ENCODE results near the gene CLIP1.

The CLIP1 gene

GRCh38 chr12:122413516-122414404 is 8.7 kb downstream of the CLIP1 start:
- no peak overlapping the region for H3K4me3 ChIP-seq (ENCODE audit: insufficient read depth, low read length, poor library complexity, severe bottlenecking)
- H4K20me1 ChIP-seq (ENCODE audit: low read depth, low read length), result no peaks in the 10 kb centered on the region
- H3K36me3 ChIP-seq (ENCODE audit: low read length), result no peaks in the 10 kb centered on the region
- H3K9me2 ChIP-seq (replicated peaks; ENCODE audit: insufficient read depth, low read length), result no peaks in the 10 kb centered on the region
- H3K79me2 ChIP-seq (ENCODE audit: insufficient read depth, low read length), result no peaks in the 10 kb centered on the region
- H3K9me3 ChIP-seq (ENCODE audit: insufficient read depth, low read length), result no peaks in the 10 kb centered on the region
- H3K4me2 ChIP-seq (ENCODE audit: low read depth, low read length, poor library complexity, severe bottlenecking), result no peak overlapping the region
- no peaks in the 10 kb centered on the region for H3K27me3 ChIP-seq (ENCODE audit: low read length)
- H3K27ac ChIP-seq (ENCODE audit: low read depth, low read length), result no peak overlapping the region
- H3K9ac ChIP-seq (ENCODE audit: low read length), result no peak overlapping the region
- H2AFZ ChIP-seq (ENCODE audit: low read depth, low read length, severe bottlenecking), result no peak overlapping the region
- no peak for TF ChIP-seq EZH2phosphoT487 (conservative IDR thresholded peaks at IDR 0.05; ENCODE audit: low read length)
- TF ChIP-seq CTCF (IDR thresholded peaks at IDR 0.05; ENCODE audit: insufficient read depth, low read length, poor library complexity, severe bottlenecking), result no peak
- no peaks in the 10 kb centered on the region for H3F3A ChIP-seq (ENCODE audit: insufficient read depth)

GRCh38 chr12:122412851-122413433 is 9.5 kb downstream of the CLIP1 start:
- Histone ChIP-seq H3K4me3 (ENCODE audit: insufficient read depth, low read length, poor library complexity, severe bottlenecking) (no peak overlapping the region), H3K9ac (ENCODE audit: low read length) (no peak overlapping the region), H2AFZ (ENCODE audit: low read depth, low read length, severe bottlenecking) (no peak overlapping the region), H3K4me2 (ENCODE audit: low read depth, low read length, poor library complexity, severe bottlenecking) (no peak overlapping the region), H3K36me3 (ENCODE audit: low read length) (no peaks in the 10 kb centered on the region), H3K79me2 (ENCODE audit: insufficient read depth, low read length) (no peaks in the 10 kb centered on the region), H3K27me3 (ENCODE audit: low read length) (no peaks in the 10 kb centered on the region), H3K27ac (ENCODE audit: low read depth, low read length) (no peak overlapping the region), H3F3A (ENCODE audit: insufficient read depth) (no peaks in the 10 kb centered on the region), H3K9me2 (replicated peaks; ENCODE audit: insufficient read depth, low read length) (no peaks in the 10 kb centered on the region), H4K20me1 (ENCODE audit: low read depth, low read length) (no peaks in the 10 kb centered on the region), H3K9me3 (ENCODE audit: insufficient read depth, low read length) (no peaks in the 10 kb centered on the region)
- TF ChIP-seq EZH2phosphoT487 (conservative IDR thresholded peaks at IDR 0.05; ENCODE audit: low read length), result no peak

DNA sequence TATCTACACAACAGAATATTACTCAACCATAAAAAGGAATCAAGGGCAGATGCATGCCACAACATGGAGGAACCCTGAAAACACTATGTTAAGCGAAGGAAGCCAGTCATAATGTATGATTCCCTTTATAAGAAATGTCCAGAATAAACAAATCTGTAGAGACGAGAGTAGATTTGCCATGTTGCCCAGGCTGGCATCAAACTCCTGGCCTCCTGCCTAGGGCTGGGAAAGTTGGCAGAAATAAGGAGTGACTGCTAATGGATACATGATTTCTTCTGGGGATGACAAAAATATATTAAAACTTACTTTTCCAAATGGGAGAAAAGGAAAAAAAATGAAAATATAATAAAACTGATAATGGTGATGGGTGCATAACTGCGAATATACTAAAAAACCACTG is 10.9 kb downstream of the CLIP1 start:
- H3K9ac ChIP-seq (ENCODE audit: low read length), result no peak overlapping the region
- no peaks in the 10 kb centered on the region for H3K9me2 ChIP-seq (replicated peaks; ENCODE audit: insufficient read depth, low read length)
- H3K79me2 ChIP-seq (ENCODE audit: insufficient read depth, low read length), result no peaks in the 10 kb centered on the region
- H3K27me3 ChIP-seq (ENCODE audit: low read length), result no peaks in the 10 kb centered on the region
- TF ChIP-seq EZH2phosphoT487 (conservative IDR thresholded peaks at IDR 0.05; ENCODE audit: low read length), result no peak
- TF ChIP-seq CTCF (IDR thresholded peaks at IDR 0.05; ENCODE audit: insufficient read depth, low read length, poor library complexity, severe bottlenecking), result no peak
- H3K27ac ChIP-seq (ENCODE audit: low read depth, low read length), result no peak overlapping the region
- no peak overlapping the region for H3K4me2 ChIP-seq (ENCODE audit: low read depth, low read length, poor library complexity, severe bottlenecking)
- H3F3A ChIP-seq (ENCODE audit: insufficient read depth), result peaks cover 4% of the 10 kb centered on the region; the same call in 1 of the 2 replicates
- H4K20me1 ChIP-seq (ENCODE audit: low read depth, low read length), result no peaks in the 10 kb centered on the region
- no peak overlapping the region for H3K4me3 ChIP-seq (ENCODE audit: insufficient read depth, low read length, poor library complexity, severe bottlenecking)
- H3K9me3 ChIP-seq (ENCODE audit: insufficient read depth, low read length), result no peaks in the 10 kb centered on the region
- H2AFZ ChIP-seq (ENCODE audit: low read depth, low read length, severe bottlenecking), result no peak overlapping the region
- H3K36me3 ChIP-seq (ENCODE audit: low read length), result no peaks in the 10 kb centered on the region

DNA sequence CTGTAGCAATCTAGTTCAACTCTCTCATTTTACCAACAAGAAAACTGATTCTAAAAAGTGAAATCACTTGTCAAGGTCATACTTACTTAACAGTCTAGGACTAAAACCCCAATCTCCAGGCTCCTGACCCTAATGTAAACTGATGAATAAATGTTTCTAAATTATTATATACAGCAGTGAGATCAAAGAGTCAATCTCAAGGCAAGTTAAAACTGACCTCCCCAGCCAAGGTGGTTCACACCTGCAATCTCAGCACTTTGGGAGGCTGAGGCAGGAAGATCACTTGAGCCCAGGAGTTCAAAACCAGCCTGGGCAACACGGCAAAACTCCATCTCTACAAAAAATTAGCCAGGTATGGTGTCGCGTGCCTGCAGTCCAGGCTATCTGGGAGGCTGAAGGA is 15.3 kb downstream of the CLIP1 start:
- no peak overlapping the region for H3K4me3 ChIP-seq (ENCODE audit: insufficient read depth, low read length, poor library complexity, severe bottlenecking)
- H2AFZ ChIP-seq (ENCODE audit: low read depth, low read length, severe bottlenecking), result no peak overlapping the region
- no peaks in the 10 kb centered on the region for H3K36me3 ChIP-seq (ENCODE audit: low read length)
- peaks cover 4% of the 10 kb centered on the region; the same call in 1 of the 2 replicates for H3F3A ChIP-seq (ENCODE audit: insufficient read depth)
- no peak overlapping the region for H3K4me2 ChIP-seq (ENCODE audit: low read depth, low read length, poor library complexity, severe bottlenecking)
- H3K27me3 ChIP-seq (ENCODE audit: low read length), result no peaks in the 10 kb centered on the region
- no peaks in the 10 kb centered on the region for H3K9me2 ChIP-seq (replicated peaks; ENCODE audit: insufficient read depth, low read length)
- no peak for TF ChIP-seq EZH2phosphoT487 (conservative IDR thresholded peaks at IDR 0.05; ENCODE audit: low read length)
- no peak for TF ChIP-seq CTCF (IDR thresholded peaks at IDR 0.05; ENCODE audit: insufficient read depth, low read length, poor library complexity, severe bottlenecking)
- H3K79me2 ChIP-seq (ENCODE audit: insufficient read depth, low read length), result no peaks in the 10 kb centered on the region
- H3K9me3 ChIP-seq (ENCODE audit: insufficient read depth, low read length), result no peaks in the 10 kb centered on the region
- no peaks in the 10 kb centered on the region for H4K20me1 ChIP-seq (ENCODE audit: low read depth, low read length)
- H3K27ac ChIP-seq (ENCODE audit: low read depth, low read length), result no peak overlapping the region
- H3K9ac ChIP-seq (ENCODE audit: low read length), result no peak overlapping the region
